Non-pigmented ciliary epithelial cell (primary cell): ENCODE results near the gene ORM2.
"Not testable (repeated sequence)": the region's sequence is repeated elsewhere in the genome, so short reads cannot be mapped to it uniquely, and the experiment has no call there.

Source experiments
- DNase-seq: peaks from one replicate; pipeline ENCODE4 v3.0.0-alpha.2; 2010; ENCODE audit warnings: low read depth

ORM2 gene

GRCh38 chr9:114329625-114330022, at the start of gene ORM2:
ORM2 (plus strand) TSS chr9:114329869; CDS start chr9:114329905, 36 bp downstream.
- DNase-seq = not testable (repeated sequence)

DNA sequence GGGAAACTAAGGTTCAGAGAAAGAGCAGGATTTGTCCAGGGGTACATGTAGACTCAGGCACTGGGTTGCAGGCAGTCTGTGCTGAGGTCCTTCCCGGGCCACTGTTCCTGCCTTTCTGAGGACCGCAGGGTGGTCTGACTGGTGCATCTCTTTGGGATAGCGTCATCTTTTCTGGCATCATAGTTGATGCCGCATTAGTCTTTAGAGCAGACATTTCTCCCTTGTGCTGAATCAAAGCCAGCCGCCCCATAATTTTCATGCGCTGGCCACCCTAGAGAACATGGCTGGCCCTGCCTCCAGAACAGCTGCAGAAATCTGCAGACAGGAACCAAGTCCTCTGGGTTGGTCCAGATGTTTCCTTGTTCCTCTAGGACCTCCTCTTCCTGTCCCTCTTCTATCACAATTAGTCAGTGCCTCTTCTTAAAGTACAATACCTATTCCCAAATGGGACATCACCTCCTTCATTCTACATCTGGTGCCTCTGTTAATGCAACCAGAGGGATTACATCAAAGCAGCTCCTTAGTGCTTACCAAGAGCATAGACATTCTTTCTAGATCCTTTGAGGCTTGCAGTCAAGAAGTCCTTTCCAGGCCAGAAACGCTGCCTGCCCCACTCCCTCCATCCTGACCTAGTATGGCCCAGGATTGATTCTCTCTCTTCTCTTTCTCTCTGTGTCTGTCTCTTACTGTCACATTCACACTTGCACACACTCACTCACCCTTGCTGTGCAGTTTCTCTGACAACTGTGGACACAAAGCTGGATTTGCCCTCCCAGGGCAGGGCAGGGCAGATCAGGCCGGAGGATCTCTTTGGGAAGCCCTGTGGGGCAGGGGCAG, 48.8 kb upstream of the ORM2 start:
- DNase-seq = no peak

DNA sequence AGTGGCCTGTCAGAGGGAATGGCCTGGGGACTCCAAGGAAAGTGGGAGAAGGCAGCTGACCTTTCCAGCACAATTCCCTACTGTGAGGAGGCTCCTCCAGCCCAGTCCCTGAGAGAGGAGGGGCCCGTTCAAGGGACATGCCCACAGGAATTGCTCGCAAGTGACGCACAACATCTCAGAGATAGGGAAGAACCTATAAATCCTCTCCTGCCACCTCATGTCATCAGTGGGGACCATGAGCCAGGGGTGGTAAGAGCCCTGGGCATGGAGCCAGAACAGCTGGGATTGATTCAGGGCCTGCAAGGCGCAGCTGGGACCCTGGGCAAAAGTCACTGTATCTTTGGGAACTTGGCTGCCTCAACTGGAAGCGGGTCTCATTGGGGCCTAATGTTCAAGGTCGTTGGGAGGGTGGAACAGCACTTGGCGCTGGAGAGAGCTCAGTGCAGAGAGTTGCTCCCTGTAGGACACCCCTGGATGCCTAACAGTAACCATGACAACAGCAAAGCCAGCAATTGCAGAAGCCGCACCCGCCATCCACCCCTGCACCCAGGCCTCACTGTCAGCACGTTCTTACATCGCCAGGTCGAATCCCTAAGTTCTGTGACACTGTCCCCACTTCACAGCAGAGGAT, 48.1 kb upstream of the ORM2 start:
- no peak for DNase-seq

- DNase-seq = no peak
These were observed 47.6 kb upstream of the ORM2 start for GRCh38 chr9:114282104-114282485.

DNA sequence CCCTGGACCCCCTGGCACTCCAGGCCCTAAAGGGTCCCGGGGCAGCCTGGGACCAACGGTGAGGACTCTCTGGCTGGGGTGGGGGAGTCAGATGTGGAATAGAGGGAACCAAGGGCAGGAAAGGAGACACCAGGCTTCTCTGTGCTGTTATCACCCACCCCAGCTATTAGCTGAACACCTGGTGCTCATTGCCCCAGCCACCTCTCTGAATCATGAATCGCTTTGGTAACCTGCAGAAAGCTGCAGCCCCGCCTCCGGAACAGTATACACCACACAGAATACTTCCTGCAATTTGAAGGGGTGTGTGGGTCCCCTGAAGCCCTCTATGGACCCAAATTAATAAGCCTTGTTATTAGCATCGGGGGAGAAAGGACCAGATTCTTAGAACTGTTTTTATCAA, 47.2 kb upstream of the ORM2 start:
- DNase-seq = no peak

GRCh38 chr9:114282926-114283325, 46.7 kb upstream of the ORM2 start:
- DNase-seq = peak; percentile 75

DNA sequence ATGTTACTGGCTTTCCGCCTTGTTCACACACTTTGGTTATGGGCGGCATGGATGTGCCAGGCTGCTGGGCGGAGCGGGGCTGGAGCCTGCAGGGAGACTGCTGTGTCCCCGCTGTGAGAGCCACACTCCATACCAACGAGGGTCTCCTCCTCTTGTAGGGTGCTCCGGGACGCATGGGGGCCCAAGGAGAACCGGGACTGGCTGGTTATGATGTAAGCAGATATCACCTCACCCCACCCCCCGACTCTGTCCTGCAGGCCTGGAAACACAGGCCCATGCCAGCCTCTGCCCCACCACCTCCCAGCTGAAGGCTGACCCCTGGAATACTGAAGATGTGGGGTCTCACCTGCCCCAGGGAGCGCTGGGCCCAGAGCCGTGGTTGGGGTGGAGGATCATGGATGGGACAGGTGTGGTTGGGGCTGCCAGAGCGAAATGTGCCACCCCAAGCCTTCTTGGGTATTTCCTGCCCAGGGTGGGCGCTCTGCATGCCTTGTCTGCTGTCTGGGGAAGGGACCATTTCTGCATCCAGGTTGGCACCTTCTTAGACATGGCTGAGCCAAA, 46.0 kb upstream of the ORM2 start:
- DNase-seq = no peak

- no peak for DNase-seq
These were observed 45.2 kb upstream of the ORM2 start for GRCh38 chr9:114284316-114285060.

DNA sequence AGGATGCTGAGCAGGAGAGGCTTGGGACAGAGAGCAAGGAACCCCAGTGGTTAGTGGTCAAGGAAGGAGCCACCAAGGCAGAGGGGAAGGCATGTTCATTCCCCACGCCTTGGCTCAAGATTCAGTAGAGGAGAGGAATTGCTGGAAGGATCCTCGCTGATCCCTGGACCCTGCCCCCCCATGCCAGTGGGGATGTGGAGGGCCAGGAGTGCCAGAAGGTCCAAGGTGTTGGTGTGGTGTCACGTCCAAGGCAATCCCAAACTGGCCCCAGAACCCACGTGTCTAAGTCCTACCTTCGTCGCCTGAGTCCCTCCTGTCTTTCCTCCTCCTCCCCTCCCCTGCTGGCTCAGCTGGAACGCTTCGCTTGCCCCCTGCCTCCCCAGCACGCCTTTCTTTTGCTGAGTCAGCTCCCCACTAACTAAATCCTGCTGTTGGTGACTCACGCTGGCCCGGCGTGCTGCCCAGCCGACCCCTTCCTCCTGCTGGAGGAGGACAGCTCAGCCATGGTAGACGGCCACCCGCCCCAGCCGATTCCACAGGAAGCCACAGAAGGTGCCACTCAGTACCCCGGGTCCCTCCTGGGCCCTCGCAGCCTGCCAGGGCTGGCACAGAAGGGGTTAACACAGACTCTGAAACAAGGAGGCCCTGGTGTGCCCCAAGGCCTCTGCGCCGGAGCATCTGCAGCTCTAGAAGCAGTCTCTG, 44.4 kb upstream of the ORM2 start:
- peak; percentile 75 for DNase-seq

DNA sequence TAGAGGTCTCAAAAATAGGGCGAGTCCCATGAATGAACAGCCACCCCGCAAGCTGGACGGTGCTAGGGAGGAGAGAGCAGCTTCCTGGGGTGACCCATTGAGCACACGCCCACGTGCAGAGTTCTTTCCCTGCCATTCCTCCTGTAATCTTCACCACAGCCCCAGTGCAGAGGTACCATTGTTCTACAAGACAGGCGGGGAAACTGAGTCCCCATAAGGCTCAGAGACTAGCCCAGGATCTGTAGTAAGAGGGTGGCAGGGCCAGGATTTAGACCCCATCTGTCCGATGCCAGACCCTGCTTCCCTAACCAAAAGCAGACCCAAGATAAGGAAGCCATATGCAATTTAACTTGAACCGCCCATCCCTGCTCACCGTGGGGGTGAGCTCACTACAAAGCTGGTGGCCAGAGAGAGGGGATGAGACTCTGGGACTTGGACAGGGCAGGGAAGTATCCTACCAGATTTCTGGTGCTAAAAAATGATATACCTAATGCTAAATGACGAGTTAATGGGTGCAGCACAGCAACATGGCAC, 43.5 kb upstream of the ORM2 start:
- DNase-seq = no peak

DNA sequence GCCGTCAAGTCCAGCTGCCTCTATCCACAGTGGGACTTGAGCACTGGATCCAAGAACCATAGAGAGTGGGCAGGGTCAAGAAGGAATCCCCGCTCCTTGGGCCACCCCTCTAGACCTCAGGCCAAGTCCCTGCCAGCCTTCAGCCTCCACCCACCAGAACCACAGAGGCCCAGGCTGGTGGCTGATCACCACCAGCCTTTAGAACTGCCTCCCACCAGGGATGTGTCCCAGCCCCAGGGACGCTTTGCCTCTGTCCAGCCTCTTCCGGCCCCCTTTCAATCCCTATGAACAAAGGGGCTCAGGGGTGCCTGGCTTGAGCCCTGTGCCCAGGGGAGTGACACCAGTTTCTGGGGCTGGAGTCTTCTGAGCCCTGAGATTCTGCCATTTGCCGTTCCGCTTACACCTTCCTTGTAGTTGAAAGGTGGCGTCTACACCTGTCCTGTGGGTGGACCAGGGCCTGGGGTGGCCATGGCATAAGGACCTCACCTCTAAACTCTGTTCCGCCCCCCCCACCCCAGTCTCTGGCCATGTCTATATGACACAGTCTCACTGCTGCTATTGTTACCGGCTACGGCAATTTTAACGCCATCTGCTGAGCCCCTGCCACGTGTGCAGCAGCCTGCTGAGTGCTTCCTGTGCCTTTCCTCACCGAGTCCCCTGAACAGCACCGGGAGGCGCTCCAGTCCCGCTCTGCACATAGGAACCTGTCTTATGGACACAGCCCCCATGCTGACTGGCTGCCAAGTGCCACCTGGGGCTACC, 42.5 kb upstream of the ORM2 start:
- DNase-seq = no peak

- DNase-seq = no peak
These were observed 41.9 kb upstream of the ORM2 start for GRCh38 chr9:114287763-114288192.

GRCh38 chr9:114288193-114289091, 41.2 kb upstream of the ORM2 start:
- no peak for DNase-seq

DNA sequence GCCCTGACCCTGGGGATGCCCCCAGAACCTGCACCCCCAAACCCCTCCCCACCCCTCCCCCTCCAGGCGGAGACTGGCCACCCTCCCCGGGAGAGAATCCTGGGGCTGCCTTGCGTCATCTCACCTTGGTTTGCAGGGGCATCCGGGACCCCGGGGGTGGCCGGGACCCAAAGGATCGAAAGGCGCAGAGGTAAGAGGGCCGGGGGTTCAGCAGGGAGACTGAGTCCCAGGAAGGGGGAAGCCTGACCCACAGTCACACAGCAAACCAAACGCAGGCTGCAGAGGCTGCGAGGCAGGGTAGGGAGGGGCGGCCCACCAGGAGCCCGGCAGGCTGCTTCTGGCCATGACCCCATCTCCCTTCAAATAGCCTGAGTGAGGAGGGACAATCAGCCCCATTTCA, 40.6 kb upstream of the ORM2 start:
- no peak for DNase-seq

GRCh38 chr9:114289571-114290481, 39.8 kb upstream of the ORM2 start:
- DNase-seq = no peak

- no peak for DNase-seq
These were observed 39.1 kb upstream of the ORM2 start for GRCh38 chr9:114290561-114290986.

DNA sequence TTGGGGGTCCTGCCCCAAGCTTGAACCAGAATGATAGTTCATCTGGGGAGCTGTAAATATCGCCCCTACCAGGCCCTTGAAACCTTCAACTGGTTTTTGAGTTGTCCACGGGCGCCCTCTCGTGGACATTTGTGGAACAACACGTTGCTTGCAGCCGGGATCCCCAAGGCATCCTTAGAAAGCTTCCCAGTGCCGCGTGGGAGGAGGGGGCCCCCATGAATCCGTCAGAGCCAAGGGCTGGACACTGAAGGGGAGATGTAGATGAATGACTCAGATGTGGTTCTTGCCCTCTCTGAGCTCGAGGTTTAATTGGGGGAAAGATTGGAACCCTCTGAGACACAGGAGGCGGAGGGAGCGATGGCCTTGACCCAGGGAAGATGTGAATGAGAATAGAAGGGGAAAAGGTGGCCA, 38.6 kb upstream of the ORM2 start:
- DNase-seq = no peak

- DNase-seq = no peak
These were observed 37.6 kb upstream of the ORM2 start for GRCh38 chr9:114291886-114292590.
